NCI-H128 (cell line): Measurements from ENCODE around the gene VNN1.
"Not testable (repeated sequence)": the region's sequence is repeated elsewhere in the genome, so short reads cannot be mapped to it uniquely, and the experiment has no call there.

Experiments used
- DNase-seq: peaks from one replicate; lab custom pipeline; 2025; ENCODE audit not compliant: unreplicated experiment; lab: John Stamatoyannopoulos, UW

VNN1 gene

DNA sequence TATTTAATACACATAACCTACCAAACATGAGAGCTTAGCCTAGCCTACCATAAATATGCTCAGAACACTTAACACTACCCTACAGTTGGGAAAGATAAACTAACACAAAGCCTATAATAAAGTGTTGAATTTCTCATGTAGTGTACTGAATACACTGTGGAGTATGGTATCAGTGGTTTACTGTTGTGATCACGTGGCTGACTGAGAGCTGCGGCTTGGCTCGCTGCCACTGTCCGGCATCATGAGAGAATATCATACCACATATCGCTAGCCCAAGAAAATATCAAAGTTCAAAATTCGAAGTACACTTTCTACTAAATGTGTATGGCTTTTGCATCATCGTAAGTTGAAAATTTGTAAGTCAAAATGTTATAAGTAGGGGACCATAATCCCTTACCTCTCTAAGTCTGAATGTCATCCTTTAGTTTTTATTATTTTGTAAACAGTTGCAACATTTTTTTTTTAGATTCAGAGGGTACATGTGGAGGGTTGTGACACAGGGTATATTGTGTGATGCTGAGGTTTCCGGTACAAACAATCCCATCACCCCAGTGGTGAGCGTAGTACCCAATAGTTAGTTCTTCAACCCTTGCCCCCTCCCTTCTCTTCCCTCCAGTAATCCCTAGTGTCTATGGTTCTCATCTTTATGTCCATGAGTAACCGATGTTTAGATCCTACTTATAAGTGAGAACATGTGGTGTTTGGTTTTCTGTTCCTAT is 40.3 kb downstream of the VNN1 start:
- DNase-seq: no peak

DNA sequence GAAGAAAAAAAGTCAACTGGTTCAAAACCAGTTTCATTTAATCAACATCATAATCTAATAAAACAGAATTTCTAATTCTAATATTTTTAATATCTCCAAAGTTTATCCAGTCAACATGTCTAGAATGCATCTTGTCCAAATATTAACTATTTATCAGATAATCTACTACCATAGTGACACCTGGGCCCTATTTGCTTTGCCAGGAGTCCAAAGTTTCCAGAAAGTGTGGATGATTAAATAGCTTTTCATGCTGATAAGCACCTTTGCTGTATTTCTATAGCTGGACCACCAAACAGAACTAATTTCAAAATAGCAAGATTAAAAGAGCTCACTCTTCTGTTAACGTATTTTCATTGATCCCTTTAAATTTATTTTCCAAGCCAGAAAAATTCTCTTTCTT is 42.6 kb downstream of the VNN1 start:
- DNase-seq: no peak

DNA sequence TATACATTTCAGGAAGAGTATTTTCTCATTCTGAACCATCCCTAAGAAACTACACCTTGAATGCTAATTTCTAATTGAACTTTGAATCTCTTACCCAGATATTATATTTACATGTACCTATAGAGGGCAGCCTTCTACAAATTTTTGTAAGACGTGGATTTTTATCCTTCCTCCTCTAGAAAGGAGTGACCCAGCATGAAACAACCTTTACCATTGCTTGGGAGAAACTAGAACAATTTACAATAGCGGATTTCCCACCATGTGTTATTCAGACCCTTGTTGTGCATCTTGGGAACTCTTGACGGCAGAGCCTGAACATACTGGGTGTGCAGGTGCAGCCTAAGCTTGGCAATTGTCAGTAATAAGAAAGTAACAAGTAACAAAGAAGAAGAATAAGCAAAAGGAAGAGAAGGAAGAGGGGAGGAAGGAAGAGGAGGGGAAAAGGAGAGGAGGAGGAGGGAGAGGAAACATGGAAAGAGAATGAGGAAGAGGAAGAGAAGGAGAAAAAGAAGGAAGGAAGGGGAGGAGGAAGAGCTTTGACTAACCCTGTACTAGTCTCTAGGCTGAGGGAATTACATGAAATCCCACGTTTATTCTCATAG is 44.1 kb downstream of the VNN1 start:
- no peak for DNase-seq

DNA sequence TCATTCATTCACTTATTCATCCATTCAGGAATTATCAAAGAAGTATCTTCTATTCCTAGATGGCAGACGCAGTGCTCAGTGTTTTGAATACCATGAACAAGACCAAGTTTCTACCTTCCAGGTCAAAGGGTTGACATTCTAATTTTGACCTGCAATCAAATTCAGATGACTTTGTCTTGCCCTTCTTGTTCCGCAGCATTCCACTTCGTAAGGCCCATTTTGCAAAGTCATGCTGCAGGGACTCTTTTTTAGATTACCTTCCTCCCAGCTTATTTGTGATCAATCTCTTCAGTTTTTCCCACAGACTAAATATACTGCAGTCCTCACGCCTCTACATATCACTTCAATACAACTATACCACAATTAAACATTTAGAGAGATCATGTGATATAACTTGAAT is 47.7 kb downstream of the VNN1 start:
- DNase-seq: no peak

DNA sequence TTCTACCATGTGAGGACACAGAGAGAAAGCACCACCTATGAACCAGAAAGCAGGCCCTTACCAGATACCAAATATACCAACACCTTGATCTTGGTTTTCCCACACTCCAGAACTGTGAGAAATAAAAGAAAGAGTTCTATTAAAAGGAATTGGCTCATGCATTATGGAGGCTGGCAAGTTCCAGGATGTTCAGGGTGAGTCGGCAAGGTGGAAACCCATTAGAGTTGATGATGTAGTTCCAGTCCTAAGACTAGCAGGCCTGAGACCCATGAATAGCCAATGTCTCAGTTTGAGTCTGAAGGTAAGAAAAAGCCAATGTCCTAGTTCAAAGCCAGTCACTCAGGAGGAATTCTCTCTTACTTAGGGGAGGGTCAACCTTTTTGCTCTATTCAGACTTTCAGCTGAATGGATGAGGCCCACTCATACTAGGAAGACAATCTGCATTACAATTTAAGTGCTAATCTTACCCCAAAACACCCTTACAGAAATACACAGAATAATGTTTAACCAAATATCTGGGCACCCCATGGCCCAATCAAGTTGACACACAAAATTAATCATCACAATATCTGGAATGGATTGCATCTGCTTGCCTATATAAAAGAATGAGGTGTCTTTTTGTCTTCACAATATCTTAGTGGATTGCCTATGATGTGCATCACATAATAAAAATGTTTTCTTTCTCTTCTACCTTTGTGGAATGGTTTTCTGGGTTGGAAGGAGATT is 49.4 kb downstream of the VNN1 start:
- no peak for DNase-seq

DNA sequence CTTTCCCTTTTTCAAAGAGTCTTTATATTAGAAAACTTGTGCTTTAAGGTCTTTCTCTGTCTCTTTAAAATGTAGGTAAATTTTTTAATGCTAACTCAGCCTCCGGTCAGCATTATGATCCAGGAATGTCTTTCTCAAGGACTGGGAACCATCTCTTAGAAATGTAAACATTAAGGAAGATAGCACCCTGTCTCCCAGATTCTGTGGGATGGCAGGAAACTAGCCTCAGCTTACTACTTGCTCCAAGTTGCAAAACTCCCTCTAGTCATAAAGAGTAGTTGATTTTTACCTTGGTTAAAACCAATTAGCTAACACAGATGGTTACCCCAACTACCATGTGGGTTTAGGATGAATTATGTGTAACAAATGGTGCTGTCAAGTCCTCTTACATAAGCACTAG is 50.2 kb downstream of the VNN1 start:
- no peak for DNase-seq

DNA sequence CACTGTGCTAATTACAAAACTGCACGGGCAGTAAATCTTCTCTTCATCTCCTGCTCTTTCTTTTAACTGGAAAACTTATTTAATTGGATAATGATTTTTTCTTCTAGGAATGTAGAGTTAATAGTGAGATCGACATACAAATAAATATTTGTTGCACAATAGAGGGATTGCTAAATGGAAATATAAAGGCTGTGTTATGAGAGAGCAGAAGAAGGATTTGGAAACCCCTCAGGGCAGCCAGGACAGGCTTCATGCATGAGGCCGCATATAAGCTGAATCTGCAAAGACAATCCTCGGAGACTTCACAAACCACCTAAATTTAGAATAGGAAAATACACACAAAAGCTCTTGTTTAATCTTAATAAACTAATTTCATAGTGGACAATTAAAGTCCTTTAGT is 51.9 kb downstream of the VNN1 start:
- DNase-seq: no peak

DNA sequence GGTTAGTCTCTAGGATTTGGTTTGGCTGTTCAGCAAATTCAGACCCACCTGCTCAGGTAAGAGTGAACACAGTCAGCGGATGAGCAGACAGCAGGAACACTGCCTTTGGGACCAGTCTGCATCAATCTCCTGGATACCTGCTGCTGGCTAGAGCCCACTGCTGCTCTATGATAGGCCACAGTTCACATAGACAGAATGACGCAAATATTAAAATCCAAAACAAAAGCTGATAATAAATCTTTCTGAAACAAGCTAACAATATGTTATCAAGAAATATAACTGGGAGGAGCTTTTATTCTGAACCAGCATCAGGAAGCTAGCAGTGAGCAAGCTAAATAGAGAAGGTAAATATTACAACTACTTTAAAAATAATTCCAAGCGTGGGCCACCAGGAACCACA is 54.8 kb downstream of the VNN1 start, which contains the start of gene TAAR1:
TAAR1 (minus strand) TSS at position 101 of the 400 bp plus-strand sequence. CDS start 13,179 bp downstream, outside the sequence.
- DNase-seq: no peak

DNA sequence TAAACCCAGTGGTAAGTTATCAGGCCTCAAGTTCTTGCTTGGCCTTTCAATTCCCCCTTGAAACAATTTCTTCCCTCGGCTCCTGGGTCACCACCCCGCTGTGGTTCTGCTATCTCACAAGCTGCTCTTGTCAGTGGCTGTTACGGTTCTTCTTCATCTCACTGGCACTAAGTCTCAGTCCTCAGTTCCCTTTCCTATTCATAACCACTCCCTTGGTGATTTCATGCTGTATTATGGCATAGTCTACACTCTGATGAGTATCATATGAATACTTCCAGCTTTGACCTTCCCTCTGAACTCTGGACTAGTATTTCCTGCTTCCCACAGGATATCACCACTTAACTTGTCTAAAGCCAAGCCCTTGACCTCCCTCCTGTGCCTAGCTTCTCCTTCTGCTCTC is 62.8 kb downstream of the VNN1 start:
- DNase-seq: no peak

DNA sequence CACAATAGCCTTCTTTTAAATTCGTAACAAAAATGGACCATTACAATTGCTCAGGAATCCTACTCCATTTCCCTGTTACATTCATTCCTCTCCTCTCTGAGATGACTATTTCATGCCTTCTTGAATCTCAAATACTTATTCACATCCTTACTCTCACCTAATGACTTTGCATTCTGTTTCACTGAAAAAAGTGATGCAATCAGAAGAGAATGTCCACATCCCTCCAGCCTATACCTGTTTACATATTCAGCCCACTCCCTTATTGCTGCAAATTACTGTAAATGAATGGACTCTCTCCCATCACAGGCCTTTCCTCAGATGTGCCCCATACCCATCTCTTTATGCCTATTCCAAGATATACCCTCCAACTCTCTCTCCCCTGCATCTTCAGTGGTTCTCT is 63.4 kb downstream of the VNN1 start:
- no peak for DNase-seq

DNA sequence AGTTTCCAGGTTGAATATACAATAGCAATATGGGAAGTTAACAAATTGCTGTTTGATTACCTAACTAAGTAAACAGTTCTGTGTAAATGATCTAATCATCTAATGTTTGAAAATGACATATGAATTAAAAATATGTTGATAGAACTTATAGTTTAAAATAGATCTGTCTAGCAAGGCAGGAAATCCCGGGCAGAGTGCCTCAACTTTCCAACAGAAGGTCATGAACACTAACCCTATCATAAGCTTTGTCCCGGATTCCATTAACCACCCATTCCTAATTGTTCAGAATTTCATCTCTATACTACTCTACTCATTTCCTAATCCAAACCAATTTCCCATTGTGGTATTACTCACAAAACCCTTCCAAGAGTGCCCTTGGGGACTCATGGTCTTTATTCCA is 65.0 kb downstream of the VNN1 start:
- no peak for DNase-seq

DNA sequence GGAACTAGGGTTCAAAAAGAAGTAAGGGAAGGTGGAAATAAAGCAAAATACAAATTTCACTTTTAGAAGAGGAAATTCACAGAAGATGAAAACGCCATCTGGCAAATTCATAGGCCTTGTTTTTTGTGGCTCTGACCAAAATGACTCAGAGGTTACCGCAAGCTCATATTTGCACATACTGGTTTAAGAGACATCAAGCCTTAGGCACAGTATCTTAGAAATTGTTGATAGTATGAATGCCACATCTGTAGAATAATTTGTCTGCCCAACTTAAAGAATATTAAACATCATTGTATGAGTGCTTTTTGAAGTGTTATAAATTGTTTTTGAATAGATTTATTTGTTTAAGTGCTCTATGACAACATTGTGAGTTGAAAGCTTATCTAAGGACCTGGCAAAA is 65.5 kb downstream of the VNN1 start:
- DNase-seq: no peak

DNA sequence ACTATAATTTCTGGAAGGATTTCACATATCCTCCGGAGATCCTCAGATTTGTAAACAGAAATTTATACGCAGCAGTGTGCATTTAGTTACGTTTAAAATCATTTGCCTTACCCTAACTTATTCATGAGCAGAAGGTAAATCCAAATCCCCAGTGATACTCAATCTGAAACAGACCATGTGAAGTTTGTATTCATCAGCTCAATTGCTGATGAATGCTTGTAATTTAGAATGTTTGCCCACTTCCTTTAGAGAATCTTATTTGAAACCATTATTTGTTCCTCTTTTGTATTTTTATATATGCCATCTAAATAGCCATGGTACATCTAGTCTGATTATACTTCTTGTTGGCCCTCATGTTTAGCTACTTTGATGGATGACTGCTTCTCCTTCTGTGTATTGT is 70.3 kb downstream of the VNN1 start:
- DNase-seq: no peak

DNA sequence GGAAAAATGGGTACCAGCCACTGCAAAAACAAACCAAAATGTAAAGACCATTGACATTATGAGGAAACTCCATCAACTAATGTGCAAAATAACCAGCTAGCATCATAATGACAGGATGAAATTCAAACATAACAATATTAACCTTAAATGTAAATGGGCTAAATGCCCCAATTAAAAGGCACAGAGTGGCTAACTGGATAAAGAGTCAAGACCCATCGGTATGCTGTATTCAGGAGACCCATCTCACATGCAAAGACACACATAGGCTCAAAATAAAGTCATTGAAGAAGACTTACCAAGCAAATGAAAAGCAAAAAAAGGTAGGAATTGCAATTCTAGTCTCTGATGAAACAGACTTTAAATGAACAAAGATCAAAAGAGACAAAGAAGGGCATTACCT is 76.7 kb downstream of the VNN1 start:
- DNase-seq: not testable (repeated sequence)

DNA sequence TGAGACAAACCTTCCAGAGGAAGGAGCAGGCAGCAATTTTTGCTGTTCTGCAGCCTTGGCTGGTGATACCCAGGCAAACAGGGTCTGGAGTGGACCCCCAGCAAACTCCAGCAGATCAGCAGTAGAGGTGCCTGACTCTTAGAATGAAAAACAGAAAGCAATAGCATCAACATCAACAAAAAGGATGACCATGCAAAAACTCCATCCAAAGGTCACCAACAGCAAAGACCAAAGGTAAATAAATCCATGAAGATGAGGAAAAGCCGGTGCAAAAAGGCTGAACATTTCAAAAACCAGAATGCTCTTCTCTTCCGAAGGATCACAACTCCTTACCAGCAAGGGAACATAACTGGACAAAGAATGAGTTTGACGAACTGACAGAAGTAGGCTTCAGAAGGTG is 77.9 kb downstream of the VNN1 start:
- not testable (repeated sequence) for DNase-seq

DNA sequence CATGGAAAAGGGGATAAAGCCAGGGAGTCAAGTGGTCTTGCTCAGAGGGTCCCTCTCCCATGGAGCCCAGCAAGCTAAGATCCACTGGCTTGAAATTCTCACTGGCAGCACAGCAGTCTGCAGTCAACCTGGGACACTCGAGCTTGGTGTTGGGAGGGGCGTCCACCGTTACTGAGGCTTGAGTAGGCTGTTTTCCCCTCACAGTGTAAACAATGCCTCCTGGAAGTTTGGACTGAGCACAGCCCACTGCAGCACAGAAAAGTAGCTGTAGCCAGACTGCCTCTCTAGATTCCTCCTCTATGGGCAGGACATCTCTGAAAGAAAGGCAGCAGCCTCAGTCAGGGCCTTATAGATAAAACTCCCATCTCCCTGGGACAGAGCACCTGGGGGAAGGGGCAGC is 78.6 kb downstream of the VNN1 start:
- DNase-seq: not testable (repeated sequence)

DNA sequence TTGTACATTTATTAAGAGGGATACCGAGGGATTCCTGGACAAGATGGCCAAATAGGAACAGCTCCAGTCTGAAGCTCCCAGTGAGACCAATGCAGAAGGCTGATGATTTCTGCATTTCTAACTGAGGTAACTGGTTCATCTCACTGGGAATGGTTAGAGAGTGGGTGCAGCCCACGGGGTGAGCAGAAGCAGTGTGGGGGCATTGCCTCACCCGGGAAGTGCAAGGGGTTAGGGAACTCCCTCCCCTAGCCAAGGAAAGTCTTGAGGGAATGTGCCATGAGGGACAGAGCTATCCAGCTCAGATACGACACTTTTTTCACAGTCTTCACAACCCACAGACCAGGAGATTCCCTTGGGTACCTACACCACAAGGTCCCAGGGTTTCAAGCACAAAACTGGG is 79.1 kb downstream of the VNN1 start:
- no peak for DNase-seq

DNA sequence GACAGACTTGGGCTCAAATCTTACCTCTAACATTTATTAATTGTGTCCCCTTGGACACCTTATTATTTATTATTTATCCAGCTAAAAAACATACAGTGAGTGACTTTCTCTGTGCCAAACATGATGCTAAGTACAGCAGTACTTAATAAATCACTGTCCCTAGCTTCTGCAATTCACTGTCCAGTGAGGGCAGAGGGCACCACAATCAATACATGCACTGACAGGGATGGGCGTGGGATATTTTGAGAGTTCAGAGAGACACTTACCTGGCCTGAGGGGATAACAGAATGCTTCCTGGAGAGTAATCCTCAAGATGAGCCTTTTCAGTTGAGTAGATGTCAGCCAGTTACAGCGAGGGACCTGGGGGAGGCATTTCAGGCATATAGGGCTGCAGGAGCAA is 80.5 kb downstream of the VNN1 start:
- no peak for DNase-seq
